Measurements from ENCODE around the gene ARGLU1. TPM values are rescaled to one million over a fixed set of nuclear protein-coding genes. Genes with fewer than 3 reads are reported as not detected.

Gene ARGLU1
- total RNA-seq, 1 donor from 2014 or later: 467 TPM

GRCh38 chr13:106565127-106565775, 2.7 kb downstream of the ARGLU1 start:
- H3K36me3 Mint-ChIP-seq: peaks cover 24% of the 10 kb centered on the region
- H3K9me3 Mint-ChIP-seq: peaks cover 14% of the 10 kb centered on the region
- no peak overlapping the region for H3K27ac Mint-ChIP-seq
- H3K27me3 ChIP-seq: no peaks in the 10 kb centered on the region
- peaks cover 43% of the 10 kb centered on the region for H3K4me1 Mint-ChIP-seq
- H3K4me1 ChIP-seq: peaks cover 72% of the 10 kb centered on the region
- peaks cover 41% of the 10 kb centered on the region for H3F3A ChIP-seq (ENCODE audit: low read depth)
- H4K20me1 ChIP-seq (ENCODE audit: low read depth): peaks cover 69% of the 10 kb centered on the region
- peak overlapping the region; percentile 99 for H3K4me2 ChIP-seq
- DNase-seq (ENCODE audit: low spot score): peak; percentile 28
- no peak overlapping the region for H2AFZ ChIP-seq (replicated peaks)
- TF ChIP-seq EZH2 (IDR thresholded peaks at IDR 0.05) (no peak), CTCF (IDR thresholded peaks at IDR 0.05) (no peak), EZH2phosphoT487 (IDR thresholded peaks at IDR 0.05) (no peak)
- H3K4me3 ChIP-seq: peak overlapping the region; percentile 79
- H3K36me3 ChIP-seq: no peaks in the 10 kb centered on the region
- H3K9ac ChIP-seq: no peak overlapping the region
- H3K79me2 ChIP-seq (ENCODE audit: low read depth): peaks cover 96% of the 10 kb centered on the region
- no peak overlapping the region for H3K27ac ChIP-seq
- H3K27me3 Mint-ChIP-seq (ENCODE audit: insufficient read depth, low read depth): peaks cover 3% of the 10 kb centered on the region
- no peaks in the 10 kb centered on the region for H3K9me3 ChIP-seq (ENCODE audit: low read depth)
- H3K4me3 Mint-ChIP-seq: peak overlapping the region; percentile 99

GRCh38 chr13:106562301-106562700, 5.6 kb downstream of the ARGLU1 start:
- H4K20me1 ChIP-seq (ENCODE audit: low read depth): peaks cover 99% of the 10 kb centered on the region
- H3K9me3 ChIP-seq (ENCODE audit: low read depth): no peaks in the 10 kb centered on the region
- H3F3A ChIP-seq (ENCODE audit: low read depth): peaks cover 36% of the 10 kb centered on the region
- no peak overlapping the region for H3K27ac Mint-ChIP-seq
- peaks cover 100% of the 10 kb centered on the region for H3K79me2 ChIP-seq (ENCODE audit: low read depth)
- peaks cover 37% of the 10 kb centered on the region for H3K4me1 Mint-ChIP-seq
- peaks cover 14% of the 10 kb centered on the region for H3K9me3 Mint-ChIP-seq
- TF ChIP-seq EZH2 (IDR thresholded peaks at IDR 0.05): no peak
- TF ChIP-seq CTCF (IDR thresholded peaks at IDR 0.05): no peak
- TF ChIP-seq EZH2phosphoT487 (IDR thresholded peaks at IDR 0.05): no peak
- no peaks in the 10 kb centered on the region for H3K27me3 Mint-ChIP-seq (ENCODE audit: insufficient read depth, low read depth)
- H2AFZ ChIP-seq (replicated peaks): no peak overlapping the region
- no peak for DNase-seq (ENCODE audit: low spot score)
- peak overlapping the region; percentile 7 for H3K4me3 ChIP-seq
- peak overlapping the region; percentile 61 for H3K4me2 ChIP-seq
- H3K9ac ChIP-seq: no peak overlapping the region
- H3K4me1 ChIP-seq: peaks cover 66% of the 10 kb centered on the region
- no peaks in the 10 kb centered on the region for H3K27me3 ChIP-seq
- peak overlapping the region; percentile 13 for H3K27ac ChIP-seq
- peaks cover 21% of the 10 kb centered on the region for H3K36me3 ChIP-seq
- peaks cover 49% of the 10 kb centered on the region for H3K36me3 Mint-ChIP-seq
- no peak overlapping the region for H3K4me3 Mint-ChIP-seq

GRCh38 chr13:106561551-106562170, 6.3 kb downstream of the ARGLU1 start:
- H3K4me1 Mint-ChIP-seq: peaks cover 37% of the 10 kb centered on the region
- peaks cover 98% of the 10 kb centered on the region for H4K20me1 ChIP-seq (ENCODE audit: low read depth)
- H3K4me3 Mint-ChIP-seq: no peak overlapping the region

More at GRCh38 chr13:106561551-106562170, 6.3 kb downstream of the ARGLU1 start:
- Histone ChIP-seq H3K36me3 (peaks cover 26% of the 10 kb centered on the region), H3F3A (ENCODE audit: low read depth) (peaks cover 37% of the 10 kb centered on the region), H3K27ac (peak overlapping the region; percentile 13), H2AFZ (replicated peaks) (no peak overlapping the region), H3K4me2 (peak overlapping the region; percentile 61), H3K9ac (no peak overlapping the region), H3K79me2 (ENCODE audit: low read depth) (peaks cover 100% of the 10 kb centered on the region), H3K9me3 (ENCODE audit: low read depth) (no peaks in the 10 kb centered on the region), H3K4me1 (peaks cover 66% of the 10 kb centered on the region), H3K4me3 (peak overlapping the region; percentile 7), H3K27me3 (no peaks in the 10 kb centered on the region)
- H3K27me3 Mint-ChIP-seq (ENCODE audit: insufficient read depth, low read depth): no peaks in the 10 kb centered on the region
- H3K36me3 Mint-ChIP-seq: peaks cover 56% of the 10 kb centered on the region
- DNase-seq (ENCODE audit: low spot score): peak; percentile 55
- H3K9me3 Mint-ChIP-seq: peaks cover 14% of the 10 kb centered on the region
- TF ChIP-seq EZH2phosphoT487 (IDR thresholded peaks at IDR 0.05) (no peak), CTCF (IDR thresholded peaks at IDR 0.05) (no peak), EZH2 (IDR thresholded peaks at IDR 0.05) (no peak)
- no peak overlapping the region for H3K27ac Mint-ChIP-seq

Measured in neural progenitor cell (in vitro differentiated cells).